AG04450 (cell line): ENCODE data around the gene KRTAP19-2. TPM values are rescaled to one million over a fixed set of nuclear protein-coding genes. Genes with fewer than 3 reads are reported as not detected.
"Not testable (repeated sequence)": the region's sequence is repeated elsewhere in the genome, so short reads cannot be mapped to it uniquely, and the experiment has no call there.

ENCODE experiments used
- CTCF ChIA-PET: fragments of 300-600, 350-600 bp; formaldehyde crosslinking; extraction: SDS; loops from one replicate; lab custom pipeline; 2022; ENCODE audit warnings: antibody characterized with exemption, inconsistent platforms; lab: Charles Lee
- POLR2A ChIA-PET: fragments of 350-600 bp; formaldehyde crosslinking; extraction: SDS; loops from one replicate; lab custom pipeline; 2021; ENCODE audit warnings: antibody characterized with exemption, inconsistent platforms; lab: Yijun Ruan, JAX
- DNase-seq: peaks from one replicate; pipeline ENCODE4 v3.0.0-alpha.2; 2011; ENCODE audit warnings: low read depth, low spot score
- H3K27ac ChIP-seq: one replicate; pipeline ENCODE4 v1.5.1; 2012; ENCODE audit warnings: low read depth, low read length, control low read depth
- H3K27me3 ChIP-seq: one replicate; pipeline ENCODE4 v1.6.0; 2012; ENCODE audit warnings: low read length; ENCODE audit not compliant: control insufficient read depth, insufficient read depth
- H3K4me3 ChIP-seq: 2 replicates; pipeline ENCODE4 v1.5.1; 2011; ENCODE audit warnings: mild to moderate bottlenecking, low read depth, low read length, control low read depth
- H3K9me3 ChIP-seq: 2 replicates; pipeline ENCODE4 v1.5.1; 2012; ENCODE audit warnings: low read length; ENCODE audit not compliant: control insufficient read depth, insufficient read depth
- CTCF ChIP-seq: IDR thresholded peaks from 2 replicates; pipeline ENCODE4 v1.5.1; 2011; ENCODE audit warnings: low read depth, low read length, control low read depth, inconsistent platforms
- polyA minus RNA-seq: library from RNA; depleted of rRNA, polyadenylated mRNA; stranded (reverse); fragments of >200 nt; gene quantifications from 2 replicates; pipeline ENCODE4 v1.2.3, GENCODE V29; 2011; rRNA and poly(A)+ RNA removed
- polyA plus RNA-seq: library from polyadenylated mRNA; depleted of rRNA; stranded (reverse); fragments of >200 nt; gene quantifications from 2 replicates; pipeline ENCODE4 v1.2.3, GENCODE V29; 2011; rRNA removed

Gene KRTAP19-2
- polyA plus RNA-seq (not detected in 2 replicates), polyA minus RNA-seq (not detected in 2 replicates)

GRCh38 chr21:30487336-30487735, at the start of gene KRTAP19-2:
Gene KRTAP19-2, minus strand, starts transcription at chr21:30487436. Its CDS starts 88 bp downstream, at chr21:30487348.
- H3K27me3 ChIP-seq = no peaks in the 10 kb centered on the region
- no peak within 1 kb of the TSS for H3K4me3 ChIP-seq
- H3K9me3 ChIP-seq = peaks cover 22% of the 10 kb centered on the region
- POLR2A ChIA-PET = no interaction called here
- DNase-seq = no peak
- TF ChIP-seq CTCF = no peak
- H3K27ac ChIP-seq = no peak within 1 kb of the TSS
- CTCF ChIA-PET = no interaction called here

GRCh38 chr21:30518876-30519275, 31.6 kb upstream of the KRTAP19-2 start:
- CTCF ChIA-PET = no interaction called here
- no peak for DNase-seq
- no peak overlapping the region for H3K27ac ChIP-seq
- POLR2A ChIA-PET = no interaction called here
- no peak for TF ChIP-seq CTCF
- no peaks in the 10 kb centered on the region for H3K27me3 ChIP-seq
- no peak overlapping the region for H3K4me3 ChIP-seq
- H3K9me3 ChIP-seq = no peaks in the 10 kb centered on the region; the same call in 1 of the 2 replicates

GRCh38 chr21:30515681-30516080, 28.4 kb upstream of the KRTAP19-2 start:
- no peak for DNase-seq
- CTCF ChIA-PET = no interaction called here
- Histone ChIP-seq H3K27ac (no peak overlapping the region), H3K9me3 (peaks cover 6% of the 10 kb centered on the region), H3K27me3 (no peaks in the 10 kb centered on the region), H3K4me3 (no peak overlapping the region)
- no peak for TF ChIP-seq CTCF
- POLR2A ChIA-PET = no interaction called here

GRCh38 chr21:30505621-30506205, 18.5 kb upstream of the KRTAP19-2 start:
- DNase-seq, POLR2A ChIA-PET, H3K27ac ChIP-seq, H3K4me3 ChIP-seq, H3K27me3 ChIP-seq: not testable (repeated sequence)
- CTCF ChIA-PET = interaction anchor here (0.6 kb wide), 1 partner anchor 85 kb away, joined by 9 read pairs; no protein-coding TSS in a partner anchor
- peaks cover 11% of the 10 kb centered on the region for H3K9me3 ChIP-seq

GRCh38 chr21:30502041-30502440, 14.8 kb upstream of the KRTAP19-2 start, which contains the start of gene KRTAP19-5:
Gene KRTAP19-5, minus strand, starts transcription at chr21:30502141. Its CDS starts 51 bp downstream, at chr21:30502090.
- Histone ChIP-seq H3K4me3 (no peak within 1 kb of the TSS), H3K27ac (no peak within 1 kb of the TSS), H3K27me3 (no peaks in the 10 kb centered on the region), H3K9me3 (peaks cover 15% of the 10 kb centered on the region)
- DNase-seq = no peak
- POLR2A ChIA-PET = no interaction called here
- no peak for TF ChIP-seq CTCF
- CTCF ChIA-PET = no interaction called here
